ENCODE data around the gene RNF180. TPM values are rescaled to one million over a fixed set of nuclear protein-coding genes. Genes with fewer than 3 reads are reported as not detected.

The RNF180 gene
- total RNA-seq, 1 experiment from 2014 or later: 0.61 TPM

DNA sequence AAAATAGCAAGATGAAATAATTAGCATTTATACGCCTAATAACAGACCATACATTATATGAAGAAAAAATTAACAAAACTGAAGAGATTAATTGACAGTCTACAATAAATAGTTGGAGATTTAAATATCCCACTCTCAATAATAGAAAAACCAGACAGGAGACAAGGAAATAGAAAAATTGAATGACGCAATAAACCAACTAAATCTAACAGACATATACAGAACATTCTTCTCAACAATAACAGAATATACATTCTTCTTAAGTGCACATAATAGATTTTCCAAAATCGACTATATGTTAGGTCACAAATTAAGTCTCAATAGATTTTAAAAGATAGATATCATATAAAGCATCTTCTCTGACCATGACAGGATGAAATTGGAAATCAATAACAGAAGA is 25.6 kb upstream of the RNF180 start:
- no TSS peak for BruUV-seq (replicated peaks)
- Mint-ChIP-seq H3K4me3 (ENCODE audit: unreplicated experiment) (no peak overlapping the region), H3K36me3 (ENCODE audit: insufficient read depth, unreplicated experiment) (no peaks in the 10 kb centered on the region), H3K27ac (ENCODE audit: unreplicated experiment) (no peak overlapping the region), H3K27me3 (ENCODE audit: insufficient read depth, unreplicated experiment) (no peaks in the 10 kb centered on the region), H3K9me3 (ENCODE audit: unreplicated experiment) (no peaks in the 10 kb centered on the region), H3K4me1 (ENCODE audit: low read depth, unreplicated experiment) (no peaks in the 10 kb centered on the region)
- no peaks in the 10 kb centered on the region for H3K36me3 ChIP-seq (ENCODE audit: control insufficient read depth, insufficient read depth, low read length)
- TF ChIP-seq CTCF (IDR thresholded peaks at IDR 0.05; ENCODE audit: insufficient read depth in 1 of 2, low read depth in 1 of 2, low read length in 1 of 2, severe bottlenecking in 1 of 2, unreplicated experiment in 1 of 2): no peak
- no peaks in the 10 kb centered on the region for H3K27me3 ChIP-seq (replicated peaks; ENCODE audit: control insufficient read depth, insufficient read depth, low read length)
- no peaks in the 10 kb centered on the region for H3K9me3 ChIP-seq
- DNase-seq: no peak
- ChIA-PET POLR2A (no interaction called here), CTCF (no interaction called here)
- no peak overlapping the region for H3K4me3 ChIP-seq (ENCODE audit: low read depth, low read length)
- no peaks in the 10 kb centered on the region for H3K4me1 ChIP-seq
- intact Hi-C loops (cut with micrococcal nuclease; ENCODE audit: unreplicated experiment): no loop called here

- TF ChIP-seq CTCF (IDR thresholded peaks at IDR 0.05; ENCODE audit: insufficient read depth in 1 of 2, low read depth in 1 of 2, low read length in 1 of 2, severe bottlenecking in 1 of 2, unreplicated experiment in 1 of 2): no peak
- H3K36me3 Mint-ChIP-seq (ENCODE audit: insufficient read depth, unreplicated experiment): no peaks in the 10 kb centered on the region
- no peaks in the 10 kb centered on the region for H3K27me3 ChIP-seq (replicated peaks; ENCODE audit: control insufficient read depth, insufficient read depth, low read length)
- intact Hi-C loops (cut with micrococcal nuclease; ENCODE audit: unreplicated experiment): no loop called here
- H3K4me3 Mint-ChIP-seq (ENCODE audit: unreplicated experiment): no peak overlapping the region
- H3K27me3 Mint-ChIP-seq (ENCODE audit: insufficient read depth, unreplicated experiment): no peaks in the 10 kb centered on the region
- H3K4me1 Mint-ChIP-seq (ENCODE audit: low read depth, unreplicated experiment): no peaks in the 10 kb centered on the region
- no peaks in the 10 kb centered on the region for H3K9me3 Mint-ChIP-seq (ENCODE audit: unreplicated experiment)
- no peak overlapping the region for H3K27ac Mint-ChIP-seq (ENCODE audit: unreplicated experiment)
- ChIA-PET POLR2A (no interaction called here), CTCF (no interaction called here)
- H3K9me3 ChIP-seq: no peaks in the 10 kb centered on the region
- DNase-seq: no peak
- no peaks in the 10 kb centered on the region for H3K36me3 ChIP-seq (ENCODE audit: control insufficient read depth, insufficient read depth, low read length)
- H3K4me3 ChIP-seq (ENCODE audit: low read depth, low read length): no peak overlapping the region
- no peaks in the 10 kb centered on the region for H3K4me1 ChIP-seq
- no TSS peak for BruUV-seq (replicated peaks)
These were observed 21.0 kb upstream of the RNF180 start for GRCh38 chr5:64144425-64145215.

- DNase-seq: no peak
These were observed 20.3 kb upstream of the RNF180 start for GRCh38 chr5:64145216-64145895.

More at GRCh38 chr5:64145216-64145895, 20.3 kb upstream of the RNF180 start:
- Mint-ChIP-seq H3K27ac (ENCODE audit: unreplicated experiment) (no peak overlapping the region), H3K36me3 (ENCODE audit: insufficient read depth, unreplicated experiment) (no peaks in the 10 kb centered on the region), H3K4me3 (ENCODE audit: unreplicated experiment) (no peak overlapping the region), H3K9me3 (ENCODE audit: unreplicated experiment) (no peaks in the 10 kb centered on the region), H3K4me1 (ENCODE audit: low read depth, unreplicated experiment) (no peaks in the 10 kb centered on the region), H3K27me3 (ENCODE audit: insufficient read depth, unreplicated experiment) (no peaks in the 10 kb centered on the region)
- Histone ChIP-seq H3K9me3 (no peaks in the 10 kb centered on the region), H3K27me3 (replicated peaks; ENCODE audit: control insufficient read depth, insufficient read depth, low read length) (no peaks in the 10 kb centered on the region), H3K4me1 (no peaks in the 10 kb centered on the region), H3K4me3 (ENCODE audit: low read depth, low read length) (no peak overlapping the region), H3K36me3 (ENCODE audit: control insufficient read depth, insufficient read depth, low read length) (no peaks in the 10 kb centered on the region)
- no peak for TF ChIP-seq CTCF (IDR thresholded peaks at IDR 0.05; ENCODE audit: insufficient read depth in 1 of 2, low read depth in 1 of 2, low read length in 1 of 2, severe bottlenecking in 1 of 2, unreplicated experiment in 1 of 2)
- CTCF ChIA-PET: interaction anchor here (0.6 kb wide), 1 partner anchor 62 kb away, joined by 3 read pairs; no protein-coding TSS in a partner anchor
- intact Hi-C loops (cut with micrococcal nuclease; ENCODE audit: unreplicated experiment): no loop called here
- POLR2A ChIA-PET: no interaction called here
- BruUV-seq (replicated peaks): no TSS peak

Data from Caco-2 (cell line).